Measurements from ENCODE around the gene CLCN7.

The CLCN7 gene

GRCh38 chr16:1436731-1437355 is 38.0 kb downstream of the CLCN7 start:
- in situ Hi-C loops (cut with HindIII; ENCODE audit: low pct_ligation_motif_present, low sequenced_read_pairs): no loop called here
- H3K27me3 ChIP-seq (replicated peaks): peaks cover 7% of the 10 kb centered on the region
- no peaks in the 10 kb centered on the region for H3K36me3 ChIP-seq (replicated peaks)
- H3K4me3 ChIP-seq (ENCODE audit: low read depth, low read length): no peak overlapping the region
- DNase-seq: no peak
- H3K27ac ChIP-seq: no peak overlapping the region
- no peak for TF ChIP-seq CTCF (IDR thresholded peaks at IDR 0.05; ENCODE audit: low read depth, low read length, missing control alignments)

DNA sequence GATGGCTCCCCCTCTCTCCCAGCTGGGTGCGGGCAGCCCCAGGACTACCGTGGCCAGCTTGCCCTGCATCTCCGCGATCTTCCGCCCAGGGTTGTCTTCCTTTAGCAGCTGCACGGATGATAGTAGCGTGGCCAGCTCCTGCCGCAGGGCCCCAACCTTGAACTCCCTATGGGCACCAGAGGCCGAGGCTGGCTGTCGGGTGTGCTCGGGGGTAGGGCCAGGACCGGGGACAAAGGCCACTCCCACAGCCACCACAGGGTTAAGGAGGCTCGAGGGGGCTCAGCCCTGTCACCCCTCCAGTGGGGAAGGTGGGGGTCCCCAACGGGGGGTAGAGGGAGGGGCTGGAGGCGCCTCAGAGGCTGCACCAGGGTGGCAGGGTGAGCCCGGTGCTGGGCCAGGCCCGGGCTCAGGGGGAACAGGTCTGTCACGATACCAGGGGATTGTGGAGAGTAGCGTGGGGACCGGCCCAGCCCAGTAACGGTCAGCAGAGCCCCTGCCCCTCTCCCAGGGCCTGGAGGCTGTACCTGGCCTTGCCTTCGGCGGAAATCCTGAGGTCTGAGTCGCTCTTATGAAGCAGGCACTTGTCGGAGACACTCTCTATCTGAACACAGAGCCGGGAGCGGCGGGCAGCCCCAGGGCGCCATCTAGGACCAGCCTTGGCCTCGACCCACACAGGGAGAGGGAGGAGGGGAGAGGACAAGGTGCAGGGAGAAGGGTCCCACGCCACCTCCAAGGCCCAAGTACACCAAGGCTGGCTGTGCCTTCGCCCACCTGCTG is 38.7 kb downstream of the CLCN7 start:
- Histone ChIP-seq H3K36me3 (replicated peaks) (no peaks in the 10 kb centered on the region), H3K27ac (no peak overlapping the region), H3K27me3 (replicated peaks) (peaks cover 7% of the 10 kb centered on the region), H3K4me3 (ENCODE audit: low read depth, low read length) (no peak overlapping the region)
- in situ Hi-C loops (cut with HindIII; ENCODE audit: low pct_ligation_motif_present, low sequenced_read_pairs): no loop called here
- no peak for TF ChIP-seq CTCF (IDR thresholded peaks at IDR 0.05; ENCODE audit: low read depth, low read length, missing control alignments)
- DNase-seq: no peak

DNA sequence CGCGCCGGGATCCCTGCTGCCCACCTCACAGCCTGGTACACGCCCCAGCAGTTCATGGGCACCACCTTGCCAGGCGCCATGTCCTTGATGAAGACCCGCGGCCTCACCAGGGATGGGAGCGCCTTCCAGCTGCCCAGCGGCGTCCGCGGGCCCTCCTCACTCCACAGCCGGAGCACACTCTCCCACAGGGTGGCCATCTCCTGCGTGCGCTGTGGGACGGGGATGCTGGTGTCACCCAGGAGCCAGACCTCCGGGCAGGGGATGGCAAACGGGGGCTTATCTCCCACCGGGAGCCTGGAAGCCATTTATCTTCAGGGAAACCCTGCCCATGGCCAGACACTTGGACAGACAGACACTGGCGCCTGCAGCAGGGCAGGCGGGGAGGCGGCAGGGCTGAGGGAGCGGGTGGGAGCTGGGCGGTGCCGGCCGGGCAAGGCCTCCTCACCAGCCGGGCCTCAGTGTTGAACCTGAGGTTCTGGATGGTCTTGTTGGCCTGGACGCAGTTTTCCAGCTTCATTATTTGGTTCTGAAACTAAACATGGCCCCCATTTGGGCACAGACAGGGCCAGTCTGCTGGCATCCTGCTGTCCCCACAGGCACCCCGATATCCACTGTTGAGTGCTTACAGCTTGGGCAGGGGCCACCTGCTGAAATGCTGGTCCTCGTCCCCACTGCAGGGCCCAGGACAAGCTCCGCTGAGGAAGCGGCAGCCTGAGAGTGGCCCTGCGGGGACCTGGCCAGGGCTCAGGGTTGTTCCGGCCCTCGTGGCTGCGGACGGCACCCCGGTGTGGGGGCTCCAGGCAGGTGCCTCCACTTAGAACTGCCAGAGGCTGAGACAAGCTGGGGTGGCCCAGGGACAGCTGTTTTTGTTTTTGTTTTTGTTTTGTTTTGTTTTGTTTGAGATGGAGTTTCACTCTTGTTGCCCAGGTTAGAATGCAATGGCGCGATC is 39.9 kb downstream of the CLCN7 start:
- no peak for TF ChIP-seq CTCF (IDR thresholded peaks at IDR 0.05; ENCODE audit: low read depth, low read length, missing control alignments)
- Histone ChIP-seq H3K27ac (no peak overlapping the region), H3K36me3 (replicated peaks) (no peaks in the 10 kb centered on the region), H3K4me3 (ENCODE audit: low read depth, low read length) (no peak overlapping the region), H3K27me3 (replicated peaks) (peaks cover 7% of the 10 kb centered on the region)
- no peak for DNase-seq
- in situ Hi-C loops (cut with HindIII; ENCODE audit: low pct_ligation_motif_present, low sequenced_read_pairs): no loop called here

DNA sequence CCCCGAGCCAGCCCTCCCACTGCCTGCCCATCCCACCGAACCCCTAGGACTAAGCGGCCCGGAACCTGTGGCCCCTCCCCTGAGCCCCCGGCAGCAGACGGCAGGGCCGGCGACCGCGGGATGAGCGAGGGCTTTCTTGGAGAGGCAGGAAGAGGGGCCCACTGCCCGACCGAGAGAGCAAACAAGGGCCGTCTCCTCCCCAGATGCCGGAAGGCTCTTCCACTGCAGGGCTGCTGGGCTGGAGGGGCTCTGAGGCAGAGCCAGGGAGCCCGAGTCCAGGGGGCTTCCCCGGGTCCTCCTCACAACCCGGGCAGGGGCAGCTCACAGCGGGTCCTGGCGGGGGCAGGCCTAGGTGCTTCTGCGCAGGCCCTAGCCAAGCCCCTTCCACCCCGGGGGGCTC is 41.1 kb downstream of the CLCN7 start:
- Histone ChIP-seq H3K27ac (no peak overlapping the region), H3K36me3 (replicated peaks) (no peaks in the 10 kb centered on the region), H3K4me3 (ENCODE audit: low read depth, low read length) (no peak overlapping the region), H3K27me3 (replicated peaks) (peaks cover 7% of the 10 kb centered on the region)
- no peak for TF ChIP-seq CTCF (IDR thresholded peaks at IDR 0.05; ENCODE audit: low read depth, low read length, missing control alignments)
- no peak for DNase-seq
- in situ Hi-C loops (cut with HindIII; ENCODE audit: low pct_ligation_motif_present, low sequenced_read_pairs): no loop called here

DNA sequence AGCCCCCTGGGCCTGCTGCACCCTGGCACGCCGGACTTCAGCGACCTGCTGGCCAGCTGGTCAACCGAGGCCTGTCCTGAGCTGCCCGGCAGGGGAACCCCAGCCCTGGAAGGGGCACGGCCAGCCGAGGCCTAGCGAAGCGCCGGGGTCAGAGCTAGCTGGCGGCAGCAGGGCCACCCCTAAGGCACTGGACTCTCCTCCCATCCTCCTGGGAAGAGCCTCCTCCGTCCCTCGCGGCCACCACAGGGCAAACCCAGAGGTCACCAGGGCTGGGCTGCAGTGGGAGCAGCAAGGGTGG is 41.6 kb downstream of the CLCN7 start:
- TF ChIP-seq CTCF (IDR thresholded peaks at IDR 0.05; ENCODE audit: low read depth, low read length, missing control alignments): no peak
- H3K27ac ChIP-seq: no peak overlapping the region

More for the DNA sequence above, 41.6 kb downstream of the CLCN7 start:
- no peaks in the 10 kb centered on the region for H3K36me3 ChIP-seq (replicated peaks)
- in situ Hi-C loops (cut with HindIII; ENCODE audit: low pct_ligation_motif_present, low sequenced_read_pairs): no loop called here
- no peak for DNase-seq
- H3K27me3 ChIP-seq (replicated peaks): peaks cover 7% of the 10 kb centered on the region
- no peak overlapping the region for H3K4me3 ChIP-seq (ENCODE audit: low read depth, low read length)
